Tibial artery (tissue), 4 donors: ENCODE results near the gene MICAL2.

Experiments used
- DNase-seq, 2 donors: peaks; one replicate each; pipeline ENCODE4 v3.0.0-alpha.2; 2019
- H3K27ac ChIP-seq, 2 donors: fragments of 200-600 bp; sonication (generic) in 1 of 2; 1 replicate in 1 of 2; 2 replicates in 1 of 2; pipeline ENCODE4 v1.5.1; 2018 to 2019; ENCODE audit warnings: mild to moderate bottlenecking in 1 of 2
- H3K27me3 ChIP-seq, 2 donors: fragments of 200-600 bp; sonication (generic) in 1 of 2; one replicate each; pipeline versions ENCODE4 v1.5.1 to v1.6.0; 2016 to 2019
- H3K36me3 ChIP-seq, 3 donors: fragments of 200-600 bp; sonication (generic) in 2 of 3; one replicate each; pipeline ENCODE4 v1.5.1; 2016 to 2019; ENCODE audit warnings: mild to moderate bottlenecking in 2 of 3
- H3K4me1 ChIP-seq, 4 donors: fragments of 200-600 bp; sonication (generic) in 2 of 4; 1 replicate in 3 of 4; 2 replicates in 1 of 4; pipeline ENCODE4 v1.5.1; 2016 to 2019
- H3K4me3 ChIP-seq, 2 donors: fragments of 200-600 bp; sonication (generic) in 1 of 2; 1 replicate in 1 of 2; 2 replicates in 1 of 2; pipeline ENCODE4 v1.5.1; 2018 to 2019; ENCODE audit warnings: mild to moderate bottlenecking in 2 of 2
- H3K9me3 ChIP-seq, 3 donors: fragments of 200-600 bp; sonication (generic) in 1 of 3; one replicate each; pipeline ENCODE4 v1.5.1; 2016 to 2019
- intact Hi-C: fragments of 100-400 bp; cut with DNase I; formaldehyde crosslinking; loops from one replicate; pipeline ENCODE4 v1.15.0; 2023; ENCODE audit warnings: low total_unique reads
- TF ChIP-seq, protein P1 (sequence below), 2 experiments: fragments of 200-600 bp in 1 of 2; fragments of 450-650 bp in 1 of 2; IDR thresholded peaks; one replicate each; pipeline ENCODE4 v1.5.1; 2017 to 2019; ENCODE audit warnings: antibody characterized with exemption in 2 of 2, mild to moderate bottlenecking in 1 of 2, moderate library complexity in 1 of 2

MICAL2 gene

DNA sequence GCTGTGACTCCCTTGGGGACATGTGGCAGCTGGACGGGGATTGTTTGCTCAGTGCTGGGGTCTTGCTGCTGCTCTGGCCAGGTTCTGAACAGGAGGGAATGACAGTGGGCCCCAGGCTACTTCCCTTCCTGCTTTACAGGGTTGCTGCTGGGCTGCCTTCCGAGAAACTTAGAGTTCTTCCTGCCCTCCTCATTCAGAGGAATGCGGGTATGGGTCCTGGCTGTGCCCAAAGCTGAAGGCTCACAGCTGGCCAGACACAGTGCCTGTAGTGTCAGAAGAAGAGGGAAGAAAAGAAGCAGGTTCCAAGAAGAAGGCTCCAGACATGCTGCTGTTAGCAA lies 158.7 kb downstream of the MICAL2 start:
- H3K27ac ChIP-seq, result peak overlapping the region; percentile 77 to 78
- no peaks in the 10 kb centered on the region for H3K9me3 ChIP-seq
- peaks cover 0 to 33% (median 28%) of the 10 kb centered on the region in 4 donors for H3K4me1 ChIP-seq
- peaks cover 9 to 11% (median 9%) of the 10 kb centered on the region in 3 donors for H3K36me3 ChIP-seq
- no peaks in the 10 kb centered on the region for H3K27me3 ChIP-seq
- H3K4me3 ChIP-seq, result no peak overlapping the region
- TF ChIP-seq, protein P1, sequence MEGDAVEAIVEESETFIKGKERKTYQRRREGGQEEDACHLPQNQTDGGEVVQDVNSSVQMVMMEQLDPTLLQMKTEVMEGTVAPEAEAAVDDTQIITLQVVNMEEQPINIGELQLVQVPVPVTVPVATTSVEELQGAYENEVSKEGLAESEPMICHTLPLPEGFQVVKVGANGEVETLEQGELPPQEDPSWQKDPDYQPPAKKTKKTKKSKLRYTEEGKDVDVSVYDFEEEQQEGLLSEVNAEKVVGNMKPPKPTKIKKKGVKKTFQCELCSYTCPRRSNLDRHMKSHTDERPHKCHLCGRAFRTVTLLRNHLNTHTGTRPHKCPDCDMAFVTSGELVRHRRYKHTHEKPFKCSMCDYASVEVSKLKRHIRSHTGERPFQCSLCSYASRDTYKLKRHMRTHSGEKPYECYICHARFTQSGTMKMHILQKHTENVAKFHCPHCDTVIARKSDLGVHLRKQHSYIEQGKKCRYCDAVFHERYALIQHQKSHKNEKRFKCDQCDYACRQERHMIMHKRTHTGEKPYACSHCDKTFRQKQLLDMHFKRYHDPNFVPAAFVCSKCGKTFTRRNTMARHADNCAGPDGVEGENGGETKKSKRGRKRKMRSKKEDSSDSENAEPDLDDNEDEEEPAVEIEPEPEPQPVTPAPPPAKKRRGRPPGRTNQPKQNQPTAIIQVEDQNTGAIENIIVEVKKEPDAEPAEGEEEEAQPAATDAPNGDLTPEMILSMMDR (IDR thresholded peaks at IDR 0.05), result no peak
- no peak for DNase-seq
- intact Hi-C loops, result no loop called here

DNA sequence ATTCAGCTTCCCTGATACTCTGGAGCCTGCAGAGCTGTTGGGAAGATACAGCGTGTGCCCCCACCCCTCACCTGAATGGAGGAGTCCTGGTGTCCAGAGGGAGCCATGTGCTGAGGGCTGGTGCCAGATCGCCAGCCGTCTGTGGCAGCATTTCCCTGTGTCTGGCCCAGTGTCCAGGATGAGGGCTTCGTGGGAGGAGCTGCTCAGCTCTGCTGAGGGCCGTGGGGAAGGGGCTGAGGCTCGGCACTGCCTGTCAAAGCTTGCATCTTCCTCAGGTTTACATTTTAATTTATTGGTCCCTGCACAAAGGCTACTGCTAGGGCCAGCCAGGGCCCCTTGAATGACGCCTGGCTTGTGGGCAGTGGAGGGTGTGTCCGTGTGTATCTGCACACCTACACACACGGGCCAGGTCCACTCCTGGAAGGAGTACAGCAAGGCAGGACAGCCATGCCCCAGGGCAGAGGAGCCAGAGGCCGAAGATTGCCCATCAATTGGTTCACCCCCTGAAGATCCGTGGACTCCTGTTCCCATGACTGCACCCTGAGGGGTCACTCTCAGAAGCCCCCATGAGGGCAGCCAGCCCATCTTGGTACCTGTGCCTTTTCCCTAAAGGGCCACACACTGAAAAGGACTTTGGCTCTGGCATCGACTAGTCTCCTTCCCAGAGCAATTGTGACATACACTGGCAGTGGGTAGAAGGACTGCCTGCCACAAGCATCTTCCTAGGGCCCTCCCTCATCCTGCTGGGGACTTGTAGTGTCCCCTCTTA lies 159.2 kb downstream of the MICAL2 start:
- intact Hi-C loops, result loop anchor here (10.0 kb wide), 2 partner anchors 335 to 455 kb away; no protein-coding TSS in a partner anchor
- peak overlapping the region; percentile 77 to 78 for H3K27ac ChIP-seq
- H3K4me1 ChIP-seq, result peaks cover 0 to 33% (median 28%) of the 10 kb centered on the region in 4 donors
- TF ChIP-seq, protein P1 (IDR thresholded peaks at IDR 0.05), result no peak
- H3K4me3 ChIP-seq, result no peak overlapping the region
- no peak for DNase-seq
- H3K9me3 ChIP-seq, result no peaks in the 10 kb centered on the region
- no peaks in the 10 kb centered on the region for H3K27me3 ChIP-seq
- H3K36me3 ChIP-seq, result peaks cover 4 to 5% (median 4%) of the 10 kb centered on the region in 3 donors

DNA sequence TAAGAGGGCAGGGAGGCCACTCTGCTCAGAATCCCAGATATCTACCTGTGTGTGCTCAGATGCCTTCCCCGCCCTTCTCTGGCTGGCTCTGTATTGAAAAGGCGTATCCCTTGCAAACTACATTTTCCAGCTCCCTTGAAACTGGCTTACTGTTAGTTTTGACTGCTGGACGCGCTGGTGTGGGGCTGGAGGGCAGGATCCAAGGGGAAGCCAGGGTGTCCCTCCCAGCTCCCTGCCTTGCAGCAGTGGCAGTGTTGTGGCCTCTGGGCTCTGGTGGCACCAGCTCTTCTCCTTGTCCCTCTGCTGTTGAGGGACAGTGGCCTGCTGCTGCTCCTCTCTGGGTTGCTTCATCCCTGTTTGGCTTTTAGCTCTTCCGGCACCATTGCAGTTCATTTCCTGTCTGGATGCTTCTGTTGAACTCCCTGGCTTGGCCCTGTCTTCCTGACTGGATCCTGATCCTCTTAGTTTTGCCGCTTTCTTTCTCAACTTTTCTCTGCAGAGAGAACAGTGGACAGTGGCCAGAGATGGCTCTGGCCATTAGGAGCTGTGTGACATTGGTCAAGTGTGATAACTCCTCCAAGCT lies 159.9 kb downstream of the MICAL2 start:
- TF ChIP-seq, protein P1 (IDR thresholded peaks at IDR 0.05), result no peak
- H3K27me3 ChIP-seq, result no peaks in the 10 kb centered on the region
- no peak overlapping the region for H3K4me3 ChIP-seq
- peaks cover 0 to 33% (median 28%) of the 10 kb centered on the region in 4 donors for H3K4me1 ChIP-seq
- peak overlapping the region; percentile 77 to 78 for H3K27ac ChIP-seq
- intact Hi-C loops, result loop anchor here (10.0 kb wide), 2 partner anchors 336 to 456 kb away; no protein-coding TSS in a partner anchor
- no peaks in the 10 kb centered on the region for H3K36me3 ChIP-seq
- no peaks in the 10 kb centered on the region for H3K9me3 ChIP-seq
- no peak for DNase-seq

DNA sequence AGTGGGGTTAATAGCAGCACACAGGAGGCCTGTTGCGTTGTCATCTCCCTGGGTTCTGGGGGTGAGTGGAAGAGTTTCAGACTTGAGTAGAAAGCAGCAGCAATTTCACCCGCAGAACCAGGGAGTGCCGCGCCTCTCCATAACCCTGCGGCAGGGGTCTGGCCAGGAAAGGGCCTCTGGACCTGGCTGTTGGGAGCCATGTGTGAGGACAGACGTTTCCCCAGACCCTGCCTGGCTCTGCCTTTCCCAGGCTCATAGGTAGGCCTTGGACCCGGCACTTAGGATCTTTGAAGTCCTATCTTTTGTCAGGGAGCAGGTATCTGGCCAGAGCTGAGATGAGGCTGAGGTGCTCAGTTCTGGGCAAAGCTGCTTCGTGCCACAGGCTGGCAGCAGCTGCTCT lies 160.4 kb downstream of the MICAL2 start:
- TF ChIP-seq, protein P1 (IDR thresholded peaks at IDR 0.05), result no peak
- intact Hi-C loops, result loop anchor here (10.0 kb wide), 2 partner anchors 336 to 456 kb away; no protein-coding TSS in a partner anchor

DNA sequence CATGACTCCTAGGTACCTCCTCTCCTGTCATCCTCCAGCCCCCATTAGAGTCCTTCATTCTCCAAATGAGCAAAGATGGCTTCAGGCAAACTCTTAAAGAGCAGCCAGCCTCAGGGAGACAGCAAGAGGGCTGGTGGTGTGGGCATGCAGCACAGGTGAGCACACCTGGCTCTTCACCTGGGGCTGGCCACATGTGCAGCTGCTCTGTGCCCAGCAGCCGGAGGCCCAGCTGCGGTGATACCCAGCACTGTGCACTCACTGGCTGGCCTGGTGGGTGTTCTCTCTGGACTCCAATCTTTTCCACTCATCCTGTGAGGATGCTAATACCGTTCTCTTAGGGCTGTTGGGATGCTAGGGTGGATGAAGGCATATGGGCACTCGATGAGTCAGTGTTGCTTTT lies 160.9 kb downstream of the MICAL2 start:
- Histone ChIP-seq H3K4me3 (no peak overlapping the region), H3K36me3 (no peaks in the 10 kb centered on the region), H3K27me3 (no peaks in the 10 kb centered on the region), H3K27ac (peak overlapping the region in 1 of 2 donors; percentile 77), H3K9me3 (no peaks in the 10 kb centered on the region), H3K4me1 (peaks cover 0 to 33% (median 28%) of the 10 kb centered on the region in 4 donors)
- intact Hi-C loops, result loop anchor here (10.0 kb wide), 2 partner anchors 336 to 456 kb away; no protein-coding TSS in a partner anchor
- TF ChIP-seq, protein P1 (IDR thresholded peaks at IDR 0.05), result no peak
- DNase-seq, result no peak

More for the DNA sequence above, 160.4 kb downstream of the MICAL2 start:
- Histone ChIP-seq H3K36me3 (no peaks in the 10 kb centered on the region), H3K4me1 (peaks cover 0 to 33% (median 28%) of the 10 kb centered on the region in 4 donors), H3K4me3 (no peak overlapping the region), H3K27ac (peak overlapping the region in 1 of 2 donors; percentile 77), H3K9me3 (no peaks in the 10 kb centered on the region), H3K27me3 (no peaks in the 10 kb centered on the region)
- no peak for DNase-seq
